ENCODE measurements around the gene MPRIP.
A peak's percentile ranks its signal among the peaks of the same experiment; 100 is the strongest.
"Not testable (repeated sequence)": the region's sequence is repeated elsewhere in the genome, so short reads cannot be mapped to it uniquely, and the experiment has no call there.

Gene MPRIP

DNA sequence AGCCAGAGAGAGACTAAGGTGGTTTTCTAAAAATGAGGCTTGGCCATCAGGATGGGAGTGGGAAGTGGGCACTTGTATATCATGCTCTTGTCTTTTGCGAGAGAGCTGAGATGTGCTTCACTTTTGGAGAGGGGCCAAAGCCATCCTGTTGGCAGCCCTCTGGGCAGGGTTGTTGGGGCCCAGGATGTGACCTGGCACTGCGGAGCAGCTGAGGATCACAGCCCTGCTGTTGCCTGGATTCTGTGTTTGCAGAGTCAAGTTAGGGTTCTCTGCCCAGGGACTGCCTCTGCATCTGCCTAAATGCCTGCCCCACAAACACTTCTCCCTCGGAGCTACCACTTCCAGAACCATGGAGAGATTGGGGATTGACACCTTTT, 92.7 kb downstream of the MPRIP start:
- TF ChIP-seq, protein P1, sequence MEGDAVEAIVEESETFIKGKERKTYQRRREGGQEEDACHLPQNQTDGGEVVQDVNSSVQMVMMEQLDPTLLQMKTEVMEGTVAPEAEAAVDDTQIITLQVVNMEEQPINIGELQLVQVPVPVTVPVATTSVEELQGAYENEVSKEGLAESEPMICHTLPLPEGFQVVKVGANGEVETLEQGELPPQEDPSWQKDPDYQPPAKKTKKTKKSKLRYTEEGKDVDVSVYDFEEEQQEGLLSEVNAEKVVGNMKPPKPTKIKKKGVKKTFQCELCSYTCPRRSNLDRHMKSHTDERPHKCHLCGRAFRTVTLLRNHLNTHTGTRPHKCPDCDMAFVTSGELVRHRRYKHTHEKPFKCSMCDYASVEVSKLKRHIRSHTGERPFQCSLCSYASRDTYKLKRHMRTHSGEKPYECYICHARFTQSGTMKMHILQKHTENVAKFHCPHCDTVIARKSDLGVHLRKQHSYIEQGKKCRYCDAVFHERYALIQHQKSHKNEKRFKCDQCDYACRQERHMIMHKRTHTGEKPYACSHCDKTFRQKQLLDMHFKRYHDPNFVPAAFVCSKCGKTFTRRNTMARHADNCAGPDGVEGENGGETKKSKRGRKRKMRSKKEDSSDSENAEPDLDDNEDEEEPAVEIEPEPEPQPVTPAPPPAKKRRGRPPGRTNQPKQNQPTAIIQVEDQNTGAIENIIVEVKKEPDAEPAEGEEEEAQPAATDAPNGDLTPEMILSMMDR (IDR thresholded peaks at IDR 0.05) = no peak
- peaks cover 18% of the 10 kb centered on the region for H3K4me1 Mint-ChIP-seq
- H3K9me3 Mint-ChIP-seq = no peaks in the 10 kb centered on the region
- H3K36me3 Mint-ChIP-seq (ENCODE audit: low read depth) = peaks cover 20% of the 10 kb centered on the region
- H3K4me3 Mint-ChIP-seq = no peak overlapping the region
- no peak overlapping the region for H3K27ac Mint-ChIP-seq
- H3K27me3 Mint-ChIP-seq (ENCODE audit: low read depth, poor library complexity) = no peaks in the 10 kb centered on the region
- DNase-seq = no peak

DNA sequence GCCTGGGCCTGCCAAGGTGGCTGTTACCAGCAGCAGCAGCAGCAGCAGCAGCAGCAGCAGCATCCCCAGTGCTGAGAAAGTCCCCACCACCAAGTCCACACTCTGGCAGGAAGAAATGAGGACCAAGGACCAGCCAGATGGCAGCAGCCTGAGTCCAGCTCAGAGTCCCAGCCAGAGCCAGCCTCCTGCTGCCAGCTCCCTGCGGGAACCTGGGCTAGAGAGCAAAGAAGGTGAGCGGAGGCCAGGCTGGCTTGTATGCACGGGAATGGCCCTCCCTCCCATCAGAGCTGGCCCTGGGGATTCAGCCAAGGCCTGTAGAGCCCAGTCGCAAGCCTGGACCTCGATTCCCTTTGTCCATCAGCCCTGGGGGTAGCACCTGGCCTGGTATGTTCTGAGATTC, 94.0 kb downstream of the MPRIP start:
- H3K27me3 Mint-ChIP-seq (ENCODE audit: low read depth, poor library complexity); H3K4me3 Mint-ChIP-seq; H3K27ac Mint-ChIP-seq; H3K9me3 Mint-ChIP-seq; DNase-seq: not testable (repeated sequence)
- Mint-ChIP-seq H3K36me3 (ENCODE audit: low read depth) (peaks cover 20% of the 10 kb centered on the region), H3K4me1 (peaks cover 23% of the 10 kb centered on the region)

DNA sequence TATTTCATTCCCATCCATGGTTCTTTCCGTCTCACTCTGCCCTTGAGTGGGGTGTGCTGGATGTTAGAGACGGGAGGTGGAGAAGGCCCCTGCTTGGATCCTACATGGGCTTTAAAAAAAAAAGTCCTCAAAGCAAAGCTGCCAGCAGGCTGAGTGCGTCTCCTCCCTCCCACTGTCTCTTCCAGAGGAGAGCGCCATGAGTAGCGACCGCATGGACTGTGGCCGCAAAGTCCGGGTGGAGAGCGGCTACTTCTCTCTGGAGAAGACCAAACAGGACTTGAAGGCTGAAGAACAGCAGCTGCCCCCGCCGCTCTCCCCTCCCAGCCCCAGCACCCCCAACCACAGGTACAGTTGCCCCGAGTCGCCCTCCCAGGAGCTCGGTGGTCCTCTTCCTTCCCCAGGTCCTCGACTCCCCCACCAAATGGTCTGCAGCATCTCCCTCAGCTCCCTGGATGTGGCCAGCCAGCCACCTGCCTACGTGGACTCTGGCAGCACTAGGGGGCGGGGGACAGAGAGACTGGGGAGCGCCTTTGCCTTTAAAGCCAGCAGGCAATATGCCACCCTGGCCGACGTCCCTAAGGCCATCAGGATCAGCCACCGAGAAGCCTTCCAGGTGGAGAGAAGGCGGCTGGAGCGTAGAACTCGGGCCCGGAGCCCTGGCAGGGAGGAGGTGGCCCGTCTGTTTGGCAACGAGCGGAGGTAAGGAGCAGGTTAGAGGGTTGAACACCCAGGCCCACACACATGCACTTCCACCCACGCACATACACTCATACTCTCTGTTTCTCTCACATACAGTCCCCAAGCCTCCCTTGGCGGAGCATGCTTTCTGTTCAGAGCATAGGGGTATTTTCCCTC, 95.7 kb downstream of the MPRIP start:
- Mint-ChIP-seq H3K4me1 (peaks cover 19% of the 10 kb centered on the region), H3K4me3 (no peak overlapping the region), H3K36me3 (ENCODE audit: low read depth) (peaks cover 27% of the 10 kb centered on the region), H3K9me3 (no peaks in the 10 kb centered on the region), H3K27ac (peak overlapping the region; percentile 59), H3K27me3 (ENCODE audit: low read depth, poor library complexity) (peaks cover 5% of the 10 kb centered on the region)
- TF ChIP-seq, protein P1 (IDR thresholded peaks at IDR 0.05) = no peak
- DNase-seq = no peak

DNA sequence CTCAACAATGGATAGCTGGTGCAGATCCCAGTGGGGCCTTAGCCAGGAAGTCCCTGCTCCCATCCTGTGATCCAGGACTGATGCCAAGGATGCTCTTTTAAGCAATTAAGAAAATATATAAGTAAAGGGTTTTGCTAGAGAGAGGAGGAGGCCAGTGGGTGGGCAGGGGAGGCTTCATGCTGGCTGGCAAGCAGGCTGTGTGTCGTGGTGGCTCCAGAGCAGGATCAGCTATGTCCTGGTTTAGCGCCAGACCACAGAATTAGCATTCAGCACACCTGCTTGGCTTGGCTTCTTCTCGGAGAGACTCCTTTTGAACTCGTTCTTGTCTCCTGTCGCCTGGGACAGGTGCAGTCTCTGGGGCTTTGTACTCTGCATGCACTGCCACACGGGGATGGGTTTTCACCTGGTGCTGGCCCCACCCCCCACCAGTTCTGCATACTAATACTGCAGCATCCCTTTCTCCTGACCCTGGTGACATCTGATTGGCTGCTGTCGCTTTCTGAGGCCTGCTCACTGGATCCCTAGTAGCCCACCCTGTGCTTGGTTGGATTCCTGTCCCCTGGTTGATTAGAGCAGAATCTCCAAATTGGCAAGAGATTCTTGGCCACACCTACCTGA, 97.8 kb downstream of the MPRIP start:
- Mint-ChIP-seq H3K4me1 (peaks cover 14% of the 10 kb centered on the region), H3K36me3 (ENCODE audit: low read depth) (peaks cover 29% of the 10 kb centered on the region), H3K27me3 (ENCODE audit: low read depth, poor library complexity) (peaks cover 6% of the 10 kb centered on the region), H3K9me3 (no peaks in the 10 kb centered on the region), H3K27ac (no peak overlapping the region), H3K4me3 (no peak overlapping the region)
- DNase-seq = no peak
- TF ChIP-seq, protein P1 (IDR thresholded peaks at IDR 0.05) = no peak

DNA sequence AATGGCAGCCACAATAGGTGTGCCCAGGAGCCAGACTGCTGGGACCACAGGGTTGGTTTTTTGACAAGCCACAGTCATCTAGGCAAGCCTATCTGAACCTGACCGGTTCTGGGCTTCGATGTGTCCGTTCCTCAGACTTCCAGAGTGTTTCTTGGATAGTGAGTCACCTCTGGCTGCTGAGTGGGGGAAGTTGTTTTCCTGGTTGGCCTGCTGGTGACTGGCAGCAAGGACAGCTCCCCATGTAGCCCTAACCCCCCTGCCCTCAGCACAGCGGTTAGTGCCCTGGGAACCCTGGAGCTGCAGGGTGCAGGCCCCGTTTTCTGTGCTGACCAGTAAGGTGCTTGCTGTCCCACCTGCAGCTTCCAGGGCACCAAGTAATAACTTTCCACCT, 98.3 kb downstream of the MPRIP start:
- TF ChIP-seq, protein P1 (IDR thresholded peaks at IDR 0.05) = no peak
- Mint-ChIP-seq H3K36me3 (ENCODE audit: low read depth) (peaks cover 30% of the 10 kb centered on the region), H3K27ac (no peak overlapping the region), H3K4me3 (no peak overlapping the region), H3K9me3 (no peaks in the 10 kb centered on the region), H3K4me1 (peaks cover 14% of the 10 kb centered on the region), H3K27me3 (ENCODE audit: low read depth, poor library complexity) (peaks cover 6% of the 10 kb centered on the region)
- no peak for DNase-seq

DNA sequence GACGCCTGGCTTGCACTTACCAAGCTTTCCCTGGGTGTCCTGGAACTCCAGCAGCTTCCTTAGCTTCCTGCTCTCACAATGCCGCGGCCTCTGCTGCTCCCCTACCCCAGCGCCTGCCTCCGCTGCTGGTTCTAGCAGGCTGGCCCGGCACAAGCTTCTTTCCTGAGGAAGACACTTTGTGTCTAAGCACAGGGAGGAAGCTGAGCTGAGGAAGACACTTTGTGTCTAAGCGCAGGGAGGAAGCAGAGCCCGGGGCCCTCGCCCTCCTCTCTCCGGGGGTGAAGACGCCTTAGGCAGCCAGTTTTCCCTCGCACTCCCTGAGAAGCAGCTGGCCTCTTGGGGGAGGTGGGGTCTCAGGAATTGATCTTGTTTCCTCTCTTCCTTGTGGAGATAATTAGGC, 99.0 kb downstream of the MPRIP start:
- peaks cover 36% of the 10 kb centered on the region for H3K36me3 Mint-ChIP-seq (ENCODE audit: low read depth)
- H3K9me3 Mint-ChIP-seq = no peaks in the 10 kb centered on the region
- no peak for DNase-seq
- H3K4me3 Mint-ChIP-seq = no peak overlapping the region
- TF ChIP-seq, protein P1 (IDR thresholded peaks at IDR 0.05) = no peak
- peaks cover 14% of the 10 kb centered on the region for H3K4me1 Mint-ChIP-seq
- peak overlapping the region; percentile 29 for H3K27ac Mint-ChIP-seq
- H3K27me3 Mint-ChIP-seq (ENCODE audit: low read depth, poor library complexity) = peaks cover 6% of the 10 kb centered on the region
